Effector memory CD4-positive, alpha-beta T cell (primary cell): ENCODE data around the gene SEMA3F.

Source experiments
- DNase-seq, 3 donors: peaks; one replicate each; pipeline ENCODE4 v3.0.0-alpha.2; 2020
- H3K27ac ChIP-seq: 2 replicates; pipeline ENCODE4 v1.7.0; 2013; ENCODE audit warnings: mild to moderate bottlenecking, low read length, moderate library complexity; ENCODE audit not compliant: insufficient read depth, poor library complexity, severe bottlenecking
- H3K27me3 ChIP-seq: replicated peaks from 2 replicates; pipeline ENCODE4 v1.7.0; 2013; ENCODE audit warnings: mild to moderate bottlenecking, low read length; ENCODE audit not compliant: insufficient read depth, control insufficient read depth, poor library complexity, severe bottlenecking
- H3K36me3 ChIP-seq: 2 replicates; pipeline ENCODE4 v1.7.0; 2013; ENCODE audit warnings: mild to moderate bottlenecking, low read length, moderate library complexity; ENCODE audit not compliant: control insufficient read depth, insufficient read depth
- H3K4me1 ChIP-seq: 2 replicates; pipeline ENCODE4 v1.7.0; 2013; ENCODE audit warnings: low read length, mild to moderate bottlenecking; ENCODE audit not compliant: control insufficient read depth, insufficient read depth, poor library complexity, severe bottlenecking
- H3K4me3 ChIP-seq: 2 replicates; pipeline ENCODE4 v1.7.0; 2013; ENCODE audit warnings: low read length, low read depth, mild to moderate bottlenecking; ENCODE audit not compliant: insufficient read depth, poor library complexity, severe bottlenecking
- H3K9me3 ChIP-seq: 2 replicates; pipeline ENCODE4 v1.7.0; 2013; ENCODE audit warnings: mild to moderate bottlenecking, low read length, moderate library complexity; ENCODE audit not compliant: control insufficient read depth

Gene SEMA3F

GRCh38 chr3:50122661-50123391 is 32.3 kb upstream of the SEMA3F start:
- H3K27me3 ChIP-seq = no peaks in the 10 kb centered on the region
- H3K27ac ChIP-seq = no peak overlapping the region
- H3K9me3 ChIP-seq = no peaks in the 10 kb centered on the region
- no peak overlapping the region for H3K4me3 ChIP-seq
- H3K4me1 ChIP-seq = no peaks in the 10 kb centered on the region
- H3K36me3 ChIP-seq = peaks cover 27% of the 10 kb centered on the region
- DNase-seq = no peak

- Histone ChIP-seq H3K27me3 (no peaks in the 10 kb centered on the region), H3K9me3 (no peaks in the 10 kb centered on the region), H3K36me3 (peaks cover 20% of the 10 kb centered on the region), H3K27ac (no peak overlapping the region), H3K4me1 (no peaks in the 10 kb centered on the region), H3K4me3 (no peak overlapping the region)
- no peak for DNase-seq
Observed at GRCh38 chr3:50123394-50124051, 31.6 kb upstream of the SEMA3F start.

GRCh38 chr3:50124052-50124799 is 30.9 kb upstream of the SEMA3F start:
- H3K9me3 ChIP-seq = no peaks in the 10 kb centered on the region
- peaks cover 16% of the 10 kb centered on the region for H3K36me3 ChIP-seq
- no peak overlapping the region for H3K4me3 ChIP-seq
- no peaks in the 10 kb centered on the region for H3K27me3 ChIP-seq
- H3K27ac ChIP-seq = no peak overlapping the region
- no peaks in the 10 kb centered on the region for H3K4me1 ChIP-seq
- DNase-seq = no peak

GRCh38 chr3:50124800-50125178 is 30.3 kb upstream of the SEMA3F start:
- Histone ChIP-seq H3K27ac (no peak overlapping the region), H3K27me3 (no peaks in the 10 kb centered on the region), H3K4me1 (no peaks in the 10 kb centered on the region), H3K9me3 (no peaks in the 10 kb centered on the region), H3K36me3 (peaks cover 12% of the 10 kb centered on the region), H3K4me3 (no peak overlapping the region)
- DNase-seq = no peak

GRCh38 chr3:50125541-50126286 is 29.4 kb upstream of the SEMA3F start:
- Histone ChIP-seq H3K4me3 (no peak overlapping the region), H3K27me3 (no peaks in the 10 kb centered on the region), H3K36me3 (peaks cover 3% of the 10 kb centered on the region), H3K27ac (no peak overlapping the region), H3K9me3 (no peaks in the 10 kb centered on the region), H3K4me1 (no peaks in the 10 kb centered on the region)
- no peak for DNase-seq

- H3K27ac ChIP-seq = no peak overlapping the region
- no peak overlapping the region for H3K4me3 ChIP-seq
- no peaks in the 10 kb centered on the region for H3K4me1 ChIP-seq
- H3K9me3 ChIP-seq = no peaks in the 10 kb centered on the region
- H3K27me3 ChIP-seq = no peaks in the 10 kb centered on the region
- no peaks in the 10 kb centered on the region for H3K36me3 ChIP-seq
- DNase-seq = no peak
Observed at GRCh38 chr3:50126287-50127211, 28.6 kb upstream of the SEMA3F start.

- Histone ChIP-seq H3K36me3 (no peaks in the 10 kb centered on the region), H3K4me1 (no peaks in the 10 kb centered on the region), H3K27ac (no peak overlapping the region), H3K27me3 (no peaks in the 10 kb centered on the region), H3K9me3 (no peaks in the 10 kb centered on the region), H3K4me3 (no peak overlapping the region)
- no peak for DNase-seq
Observed at GRCh38 chr3:50127251-50127691, 27.9 kb upstream of the SEMA3F start.

- H3K4me3 ChIP-seq = no peak overlapping the region
- no peaks in the 10 kb centered on the region for H3K36me3 ChIP-seq
- H3K9me3 ChIP-seq = no peaks in the 10 kb centered on the region
- no peaks in the 10 kb centered on the region for H3K27me3 ChIP-seq
- DNase-seq = no peak
- H3K27ac ChIP-seq = no peak overlapping the region
- no peaks in the 10 kb centered on the region for H3K4me1 ChIP-seq
Observed at GRCh38 chr3:50128001-50128400, 27.1 kb upstream of the SEMA3F start.

- no peaks in the 10 kb centered on the region for H3K36me3 ChIP-seq
- no peaks in the 10 kb centered on the region for H3K9me3 ChIP-seq
- H3K27ac ChIP-seq = no peak overlapping the region
- no peak overlapping the region for H3K4me3 ChIP-seq
- DNase-seq = no peak
- no peaks in the 10 kb centered on the region for H3K27me3 ChIP-seq
- no peaks in the 10 kb centered on the region for H3K4me1 ChIP-seq
Observed at GRCh38 chr3:50130436-50130835, 24.7 kb upstream of the SEMA3F start.
